ENCODE measurements around the gene IGFBP7.

IGFBP7 gene

GRCh38 chr4:57094832-57095223, 15.4 kb downstream of the IGFBP7 start:
- no peak for DNase-seq

GRCh38 chr4:57093845-57094831, 16.0 kb downstream of the IGFBP7 start:
- DNase-seq: no peak

- no peak for DNase-seq
Observed at GRCh38 chr4:57091657-57092162, 18.5 kb downstream of the IGFBP7 start.

GRCh38 chr4:57090079-57090478, 20.1 kb downstream of the IGFBP7 start:
- DNase-seq: no peak

GRCh38 chr4:57089549-57089948, 20.6 kb downstream of the IGFBP7 start:
- no peak for DNase-seq

GRCh38 chr4:57086031-57086723, 24.0 kb downstream of the IGFBP7 start:
- DNase-seq: no peak

GRCh38 chr4:57085278-57085677, 24.9 kb downstream of the IGFBP7 start:
- no peak for DNase-seq

GRCh38 chr4:57084360-57084759, 25.8 kb downstream of the IGFBP7 start:
- DNase-seq: no peak

- no peak for DNase-seq
Observed at GRCh38 chr4:57083090-57083489, 27.1 kb downstream of the IGFBP7 start.

GRCh38 chr4:57081651-57082621, 28.2 kb downstream of the IGFBP7 start:
- no peak for DNase-seq

GRCh38 chr4:57080781-57081650, 29.2 kb downstream of the IGFBP7 start:
- no peak for DNase-seq

GRCh38 chr4:57078685-57079521, 31.3 kb downstream of the IGFBP7 start:
- no peak for DNase-seq

- no peak for DNase-seq
Observed at GRCh38 chr4:57077550-57078343, 32.4 kb downstream of the IGFBP7 start.

- DNase-seq: no peak
Observed at GRCh38 chr4:57076646-57077045, 33.5 kb downstream of the IGFBP7 start.

- no peak for DNase-seq
Observed at GRCh38 chr4:57075367-57075766, 34.8 kb downstream of the IGFBP7 start.

- no peak for DNase-seq
Observed at GRCh38 chr4:57074744-57075143, 35.4 kb downstream of the IGFBP7 start.

GRCh38 chr4:57073559-57073958, 36.6 kb downstream of the IGFBP7 start:
- DNase-seq: no peak

GRCh38 chr4:57071326-57071725, 38.9 kb downstream of the IGFBP7 start:
- DNase-seq: no peak

GRCh38 chr4:57070461-57070860, 39.7 kb downstream of the IGFBP7 start:
- no peak for DNase-seq
